Measurements from ENCODE around the gene PCSK1. TPM values are rescaled to one million over a fixed set of nuclear protein-coding genes. Genes with fewer than 3 reads are reported as not detected.

Gene PCSK1
- total RNA-seq, 2 experiments from 2014 or later: not detected

- Histone ChIP-seq H3K9me2 (ENCODE audit: insufficient read depth, low read length) (no peaks in the 10 kb centered on the region), H3K9me3 (ENCODE audit: low read length) (no peaks in the 10 kb centered on the region), H3K36me3 (ENCODE audit: insufficient read depth, low read length) (no peaks in the 10 kb centered on the region), H3K79me2 (ENCODE audit: insufficient read depth, low read depth, low read length) (no peaks in the 10 kb centered on the region), H4K20me1 (ENCODE audit: insufficient read depth, low read length) (no peaks in the 10 kb centered on the region), H2AFZ (ENCODE audit: low read length) (no peak overlapping the region), H3K4me1 (ENCODE audit: insufficient read depth, low read length, poor library complexity, severe bottlenecking) (no peaks in the 10 kb centered on the region), H3K4me3 (ENCODE audit: low read depth, low read length, poor library complexity, severe bottlenecking) (no peak overlapping the region), H3K4me2 (ENCODE audit: low read length) (no peak overlapping the region), H3K27ac (ENCODE audit: low read depth, low read length, poor library complexity, severe bottlenecking) (no peak overlapping the region)
- intact Hi-C loops (cut with micrococcal nuclease; ENCODE audit: unreplicated experiment): no loop called here
- no peak for DNase-seq (ENCODE audit: low spot score)
- no peak for TF ChIP-seq EZH2phosphoT487 (IDR thresholded peaks at IDR 0.05; ENCODE audit: borderline replicate concordance, low read depth, low read length)
- no peak for TF ChIP-seq CTCF (conservative IDR thresholded peaks at IDR 0.05; ENCODE audit: low read length)
- POLR2A ChIA-PET: interaction anchor here (0.5 to 0.6 kb wide), 2 partner anchors 10 to 13 kb away, joined by 3 read pairs; no protein-coding TSS in a partner anchor
- no TSS peak for BruUV-seq (replicated peaks)
- CTCF ChIA-PET (ENCODE audit: unreplicated experiment): no interaction called here
Measured at GRCh38 chr5:96473155-96473554, 40.1 kb upstream of the PCSK1 start.

- ChIA-PET CTCF (ENCODE audit: unreplicated experiment) (no interaction called here), POLR2A (interaction anchor here (0.7 to 1.1 kb wide), 5 partner anchors 9 to 747 kb away, joined by 3 to 9 read pairs (median 3); no protein-coding TSS in a partner anchor)
- intact Hi-C loops (cut with micrococcal nuclease; ENCODE audit: unreplicated experiment): no loop called here
- DNase-seq (ENCODE audit: low spot score): no peak
- Histone ChIP-seq H2AFZ (ENCODE audit: low read length) (no peak overlapping the region), H3K4me1 (ENCODE audit: insufficient read depth, low read length, poor library complexity, severe bottlenecking) (no peaks in the 10 kb centered on the region), H3K79me2 (ENCODE audit: insufficient read depth, low read depth, low read length) (no peaks in the 10 kb centered on the region), H4K20me1 (ENCODE audit: insufficient read depth, low read length) (no peaks in the 10 kb centered on the region), H3K9me3 (ENCODE audit: low read length) (no peaks in the 10 kb centered on the region), H3K4me3 (ENCODE audit: low read depth, low read length, poor library complexity, severe bottlenecking) (no peak overlapping the region), H3K36me3 (ENCODE audit: insufficient read depth, low read length) (no peaks in the 10 kb centered on the region), H3K4me2 (ENCODE audit: low read length) (no peak overlapping the region), H3K9me2 (ENCODE audit: insufficient read depth, low read length) (no peaks in the 10 kb centered on the region), H3K27ac (ENCODE audit: low read depth, low read length, poor library complexity, severe bottlenecking) (no peak overlapping the region)
- BruUV-seq (replicated peaks): no TSS peak
- TF ChIP-seq CTCF (conservative IDR thresholded peaks at IDR 0.05; ENCODE audit: low read length) (no peak), EZH2phosphoT487 (IDR thresholded peaks at IDR 0.05; ENCODE audit: borderline replicate concordance, low read depth, low read length) (no peak)
Measured at GRCh38 chr5:96470785-96471184, 37.7 kb upstream of the PCSK1 start.

- intact Hi-C loops (cut with micrococcal nuclease; ENCODE audit: unreplicated experiment): no loop called here
- Histone ChIP-seq H3K4me1 (ENCODE audit: insufficient read depth, low read length, poor library complexity, severe bottlenecking) (no peaks in the 10 kb centered on the region), H3K79me2 (ENCODE audit: insufficient read depth, low read depth, low read length) (no peaks in the 10 kb centered on the region), H3K4me3 (ENCODE audit: low read depth, low read length, poor library complexity, severe bottlenecking) (no peak overlapping the region), H4K20me1 (ENCODE audit: insufficient read depth, low read length) (no peaks in the 10 kb centered on the region), H3K9me3 (ENCODE audit: low read length) (no peaks in the 10 kb centered on the region), H3K4me2 (ENCODE audit: low read length) (no peak overlapping the region), H3K27ac (ENCODE audit: low read depth, low read length, poor library complexity, severe bottlenecking) (no peak overlapping the region), H2AFZ (ENCODE audit: low read length) (no peak overlapping the region), H3K36me3 (ENCODE audit: insufficient read depth, low read length) (no peaks in the 10 kb centered on the region), H3K9me2 (ENCODE audit: insufficient read depth, low read length) (no peaks in the 10 kb centered on the region)
- TF ChIP-seq EZH2phosphoT487 (IDR thresholded peaks at IDR 0.05; ENCODE audit: borderline replicate concordance, low read depth, low read length) (no peak), CTCF (conservative IDR thresholded peaks at IDR 0.05; ENCODE audit: low read length) (no peak)
- no TSS peak for BruUV-seq (replicated peaks)
- ChIA-PET POLR2A (interaction anchor here (1.0 kb wide), 1 partner anchor 15 kb away, joined by 3 read pairs; no protein-coding TSS in a partner anchor), CTCF (ENCODE audit: unreplicated experiment) (no interaction called here)
- DNase-seq (ENCODE audit: low spot score): no peak
Measured at GRCh38 chr5:96468956-96469355, 35.9 kb upstream of the PCSK1 start.
